GM12878 (cell line): ENCODE measurements around the gene DPP6. TPM values are rescaled to one million over a fixed set of nuclear protein-coding genes. Genes with fewer than 3 reads are reported as not detected.

Source experiments
- ATAC-seq: fragments of 200-7000 bp; cut with Tn5 transposase; 3 replicates; pipeline ENCODE4 v1.9.1; 2020; ENCODE audit warnings: mild to moderate bottlenecking, moderate library complexity
- BruUV-seq: library from RNA; stranded (reverse); fragments of 400-500 nt; replicated peaks from 2 replicates; lab custom pipeline; 2021; lab: Mats Ljungman, UMichigan
- CTCF ChIA-PET: fragments of 300-600 bp; sonication (Branson Sonifier 250); formaldehyde crosslinking; extraction: SDS; loops from one replicate; lab custom pipeline; 2021; ENCODE audit warnings: inconsistent platforms; lab: Yijun Ruan, JAX
- POLR2A ChIA-PET: fragments of 350-600 bp; formaldehyde crosslinking; extraction: SDS; loops from one replicate; lab custom pipeline; 2021; ENCODE audit warnings: inconsistent platforms; lab: Charles Lee
- RAD21 ChIA-PET: fragments of 300-600 bp; sonication (Branson Sonifier 250); formaldehyde crosslinking; loops from one replicate; lab custom pipeline; 2023; ENCODE audit warnings: antibody characterized with exemption; ENCODE audit not compliant: unreplicated experiment; lab: Charles Lee
- SMC1A ChIA-PET: fragments of 300-600 bp; sonication (Branson Sonifier 250); formaldehyde crosslinking; loops from one replicate; lab custom pipeline; 2023; ENCODE audit not compliant: unreplicated experiment, uncharacterized antibody; lab: Charles Lee
- DNase-seq: peaks from one replicate; pipeline ENCODE4 v3.0.0-alpha.2; 2011; ENCODE audit warnings: low read depth, low spot score
- FAIRE-seq: peaks from 3 replicates; lab custom pipeline; 2011; peaks lifted over from hg19 to GRCh38; lab: Jason Lieb, UNC
- H2AFZ ChIP-seq: 2 replicates; pipeline ENCODE4 v1.6.0; 2011; ENCODE audit warnings: low read depth, low read length, control low read depth; ENCODE audit not compliant: control insufficient read depth
- H3K27ac ChIP-seq: 2 replicates; pipeline ENCODE4 v1.5.1; 2011; ENCODE audit warnings: control low read depth; ENCODE audit not compliant: control insufficient read depth, insufficient read depth
- H3K27me3 ChIP-seq, 2 experiments: replicated peaks in 1 of 2; 2 replicates each; pipeline versions ENCODE4 v1.6.0 to v1.6.1; 2011; ENCODE audit warnings: low read length in 1 of 2; ENCODE audit not compliant: control insufficient read depth in 2 of 2, insufficient read depth in 2 of 2
- H3K36me3 ChIP-seq, 2 experiments: 2 replicates each; pipeline ENCODE4 v1.5.1; 2011; ENCODE audit warnings: low read length in 1 of 2; ENCODE audit not compliant: control insufficient read depth in 2 of 2, insufficient read depth in 2 of 2
- H3K4me1 ChIP-seq: 2 replicates; pipeline ENCODE4 v1.6.1; 2011; ENCODE audit warnings: mild to moderate bottlenecking, low read length, moderate library complexity, mixed read lengths; ENCODE audit not compliant: control insufficient read depth, insufficient read depth
- H3K4me2 ChIP-seq: 2 replicates; pipeline ENCODE4 v1.6.0; 2011; ENCODE audit warnings: control low read depth; ENCODE audit not compliant: control insufficient read depth, insufficient read depth
- H3K4me3 ChIP-seq: fragments of 200-600 bp; sonication (generic); 2 replicates; pipeline ENCODE4 v1.5.1; 2016
- H3K79me2 ChIP-seq: 2 replicates; pipeline ENCODE4 v1.6.0; 2011; ENCODE audit warnings: low read length; ENCODE audit not compliant: control insufficient read depth, insufficient read depth
- H3K9ac ChIP-seq: 2 replicates; pipeline ENCODE4 v1.8.0; 2011; ENCODE audit warnings: low read length, control low read depth, mixed read lengths; ENCODE audit not compliant: control insufficient read depth, insufficient read depth
- H3K9me3 ChIP-seq: replicated peaks from 3 replicates; pipeline ENCODE4 v1.5.1; 2011; ENCODE audit warnings: mild to moderate bottlenecking, low read length; ENCODE audit not compliant: control insufficient read depth, insufficient read depth
- H4K20me1 ChIP-seq: 2 replicates; pipeline ENCODE4 v1.6.0; 2011; ENCODE audit not compliant: control insufficient read depth, insufficient read depth
- MAX ChIP-seq: IDR thresholded peaks from 2 replicates; pipeline ENCODE4 v1.6.1; 2012; ENCODE audit warnings: low read depth, low read length, improper control_type of control experiment
- POLR2AphosphoS2 ChIP-seq: IDR thresholded peaks from 2 replicates; pipeline ENCODE4 v1.6.1; 2011; ENCODE audit warnings: low read depth, mild to moderate bottlenecking, low read length, improper control_type of control experiment, moderate library complexity
- RBBP5 ChIP-seq: fragments of 200-600 bp; sonication (generic); conservative IDR thresholded peaks from 2 replicates; pipeline ENCODE4 v1.6.1; 2016
- SRF ChIP-seq, 2 experiments: IDR thresholded peaks; 2 replicates each; pipeline ENCODE4 v1.6.1; 2011; ENCODE audit warnings: low read depth in 2 of 2, low read length in 2 of 2, mild to moderate bottlenecking in 1 of 2, moderate library complexity in 1 of 2
- ZBTB11 ChIP-seq: fragments of 450-650 bp; formaldehyde crosslinking; IDR thresholded peaks from 2 replicates; pipeline ENCODE4 v1.5.0; 2022; ENCODE audit warnings: mild to moderate bottlenecking, missing genetic modification characterization
- ZNF687 ChIP-seq: fragments of 450-650 bp; IDR thresholded peaks from 2 replicates; pipeline ENCODE4 v1.6.1; 2017; ENCODE audit warnings: mild to moderate bottlenecking, moderate library complexity
- WGBS: methylation state at CpG from one replicate; pipeline ENCODE4 v1.1.6; 2016; ENCODE audit warnings: low lambda C conversion rate; ENCODE audit not compliant: insufficient replicate concordance, insufficient coverage; ENCODE audit errors: missing lambda C conversion rate; 5-methylcytosine and 5-hydroxymethylcytosine counted together
- in situ Hi-C: fragments of 300-500 bp; cut with MboI; formaldehyde crosslinking; loops from 9 replicates; pipeline ENCODE4 v1.14.3; 2018; ENCODE audit warnings: mixed read lengths
- intact Hi-C: fragments of 100-400 bp; cut with micrococcal nuclease; formaldehyde crosslinking; loops from one replicate; pipeline ENCODE4 v1.14.2; 2022; ENCODE audit not compliant: unreplicated experiment
- polyA plus RNA-seq, 11 experiments: library from polyadenylated mRNA; depleted of rRNA in 4 of 11; unstranded in 6 of 11; stranded (reverse) in 5 of 11; fragments of >200 nt; fragmentation: Nextera tagmentation in 4 of 11; fragmentation: Illumina TruSeq in 1 of 11; extraction: Ambion mirVana in 4 of 11; extraction: Trizol in 1 of 11; gene quantifications; 1 replicate in 1 of 11; 2 replicates in 10 of 11; pipeline versions ENCODE4 v1.2.1 to v1.2.3, GENCODE V29; 2011 to 2016; ENCODE audit warnings: inconsistent platforms in 2 of 11, missing spikeins in 2 of 11, low read depth in 1 of 11
- total RNA-seq, 4 experiments: library from RNA; depleted of rRNA in 3 of 4; stranded (reverse); fragments of >200 nt in 3 of 4; fragmentation: Illumina TruSeq in 1 of 4; extraction: Trizol in 1 of 4; gene quantifications; 2 replicates each; pipeline versions ENCODE4 v1.2.1 to v1.2.3, GENCODE V29; 2013 to 2021

Gene DPP6
- total and polyA plus RNA-seq, 10 of the 15 experiments (the other 5 are each of a cell fraction or from before 2014, with no cell fraction given), result not detected

GRCh38 chr7:154899862-154900261 is 847.7 kb downstream of the DPP6 start:
- H3K4me2 ChIP-seq, result no peak overlapping the region
- RAD21 ChIA-PET, result no interaction called here
- BruUV-seq, result no TSS peak
- CTCF ChIA-PET, result interaction anchor here (1.0 kb wide), 1 partner anchor 14 kb away, joined by 3 read pairs; no protein-coding TSS in a partner anchor
- DNase-seq (no peak), ATAC-seq (no peak), FAIRE-seq (no peak)
- H3K9me3 ChIP-seq, result no peaks in the 10 kb centered on the region; the same call in 2 of the 3 replicates
- 16% methylated on average over 5 of the region's 5 CpGs for WGBS
- H3K27ac ChIP-seq, result no peak overlapping the region
- in situ Hi-C loops (no loop called here), intact Hi-C loops (no loop called here)
- no peaks in the 10 kb centered on the region for H3K36me3 ChIP-seq
- H2AFZ ChIP-seq, result no peak overlapping the region
- no peaks in the 10 kb centered on the region for H3K79me2 ChIP-seq
- H3K4me1 ChIP-seq, result no peaks in the 10 kb centered on the region
- SMC1A ChIA-PET, result interaction anchor here (0.6 kb wide), 1 partner anchor 261 kb away, joined by 3 read pairs; no protein-coding TSS in a partner anchor
- no peak overlapping the region for H3K4me3 ChIP-seq
- POLR2A ChIA-PET, result no interaction called here
- no peak for TF ChIP-seq POLR2AphosphoS2
- TF ChIP-seq ZBTB11 (CRISPR knock-in tag), result no peak
- TF ChIP-seq MAX, result no peak
- peak; percentile 39; the same call in 1 of the 2 replicates for TF ChIP-seq ZNF687
- no peak for TF ChIP-seq RBBP5
- no peak for TF ChIP-seq SRF (IDR thresholded peaks at IDR 0.05; ENCODE audit: low read depth in 2 of 2, low read length in 2 of 2)
- H3K27me3 ChIP-seq, result no peaks in the 10 kb centered on the region
- no peak overlapping the region for H3K9ac ChIP-seq
- H4K20me1 ChIP-seq, result no peaks in the 10 kb centered on the region
